ENCODE results near the gene EIF3I. TPM values are rescaled to one million over a fixed set of nuclear protein-coding genes. Genes with fewer than 3 reads are reported as not detected.

The EIF3I gene
- total RNA-seq, 1 donor from 2014 or later, result 104 TPM

- ATAC-seq (no peak), DNase-seq (no peak)
- intact Hi-C loops (cut with micrococcal nuclease), result no loop called here
Observed at GRCh38 chr1:32223683-32224082, 1.5 kb downstream of the EIF3I start.

DNA sequence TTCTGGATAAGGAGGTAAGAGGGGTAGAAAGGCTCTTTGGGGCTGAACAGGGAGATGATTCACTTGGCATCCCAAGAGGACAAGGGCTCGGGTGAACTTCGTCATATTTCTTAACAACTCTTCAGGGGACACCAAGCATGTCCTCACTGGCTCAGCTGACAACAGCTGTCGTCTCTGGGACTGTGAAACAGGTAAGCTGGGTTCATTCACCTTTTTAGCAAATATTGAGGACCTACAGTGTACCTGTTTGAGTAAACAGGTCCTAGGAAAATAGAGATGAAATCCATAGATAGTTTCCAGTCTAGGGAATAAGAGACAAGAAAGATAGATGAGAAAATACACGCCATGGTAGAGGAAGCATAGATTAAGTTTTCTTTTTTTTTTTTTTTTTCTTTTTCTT lies 2.1 kb downstream of the EIF3I start:
- no peak for ATAC-seq
- intact Hi-C loops (cut with micrococcal nuclease), result no loop called here
- no peak for DNase-seq

- DNase-seq (no peak), ATAC-seq (no peak)
- intact Hi-C loops (cut with micrococcal nuclease), result no loop called here
Observed at GRCh38 chr1:32228771-32229170, 6.6 kb downstream of the EIF3I start.

- intact Hi-C loops (cut with micrococcal nuclease), result no loop called here
- ATAC-seq, result no peak
Observed at GRCh38 chr1:32231843-32232432, 9.7 kb downstream of the EIF3I start.

GRCh38 chr1:32232558-32233304 lies 10.5 kb downstream of the EIF3I start:
- no peak for ATAC-seq
- intact Hi-C loops (cut with micrococcal nuclease), result no loop called here
- no peak for DNase-seq

More at GRCh38 chr1:32231843-32232432, 9.7 kb downstream of the EIF3I start:
- no peak for DNase-seq

DNA sequence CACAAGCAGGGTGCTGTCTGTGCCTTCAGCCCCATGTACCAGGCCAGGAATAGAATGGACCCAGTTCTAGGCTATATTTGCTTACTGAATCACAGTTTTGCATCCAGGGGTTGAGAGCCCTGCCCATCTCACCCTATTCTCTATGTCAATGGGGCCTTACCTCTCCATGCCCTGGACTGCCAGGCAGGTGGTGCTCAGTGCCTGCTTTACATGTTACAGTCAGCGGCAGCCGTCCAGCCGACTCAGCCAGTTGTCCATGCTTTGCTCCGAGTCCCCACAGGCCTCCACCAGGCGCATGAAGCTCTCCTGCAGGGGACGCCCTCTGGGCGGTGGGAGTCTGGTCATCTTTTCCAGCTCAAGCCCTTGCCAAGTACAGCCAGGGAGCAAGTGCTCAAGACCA lies 12.6 kb downstream of the EIF3I start:
- intact Hi-C loops (cut with micrococcal nuclease), result no loop called here
- no peak for DNase-seq
- ATAC-seq, result no peak

DNA sequence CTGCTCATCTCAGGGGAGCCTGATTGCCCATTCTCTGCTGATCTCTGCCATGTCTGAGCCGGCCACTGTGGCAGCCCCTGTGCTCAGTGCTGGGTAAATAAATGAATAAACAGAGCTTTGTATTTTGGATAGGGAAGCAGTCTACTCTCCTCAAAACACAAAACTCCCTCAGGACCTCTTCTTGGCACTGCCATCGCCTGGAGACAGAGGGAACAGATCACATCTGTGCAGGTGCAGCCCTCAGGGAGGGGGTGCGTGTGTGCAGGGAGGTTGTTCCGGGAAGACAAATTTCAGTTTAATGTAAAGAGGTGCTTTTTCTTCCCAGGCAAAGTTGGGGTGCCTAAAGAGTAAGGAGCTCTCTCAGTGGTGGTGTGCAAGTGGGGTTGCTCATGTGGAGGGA lies 17.1 kb downstream of the EIF3I start:
- ATAC-seq, result no peak
- intact Hi-C loops (cut with micrococcal nuclease), result no loop called here
- DNase-seq, result no peak

GRCh38 chr1:32239790-32240139 lies 17.6 kb downstream of the EIF3I start:
- ATAC-seq (no peak), DNase-seq (peak; percentile 41)
- intact Hi-C loops (cut with micrococcal nuclease), result no loop called here

GRCh38 chr1:32240140-32240951 lies 18.1 kb downstream of the EIF3I start:
- ATAC-seq (peak; percentile 88), DNase-seq (peak; percentile 83)
- intact Hi-C loops (cut with micrococcal nuclease), result no loop called here

DNA sequence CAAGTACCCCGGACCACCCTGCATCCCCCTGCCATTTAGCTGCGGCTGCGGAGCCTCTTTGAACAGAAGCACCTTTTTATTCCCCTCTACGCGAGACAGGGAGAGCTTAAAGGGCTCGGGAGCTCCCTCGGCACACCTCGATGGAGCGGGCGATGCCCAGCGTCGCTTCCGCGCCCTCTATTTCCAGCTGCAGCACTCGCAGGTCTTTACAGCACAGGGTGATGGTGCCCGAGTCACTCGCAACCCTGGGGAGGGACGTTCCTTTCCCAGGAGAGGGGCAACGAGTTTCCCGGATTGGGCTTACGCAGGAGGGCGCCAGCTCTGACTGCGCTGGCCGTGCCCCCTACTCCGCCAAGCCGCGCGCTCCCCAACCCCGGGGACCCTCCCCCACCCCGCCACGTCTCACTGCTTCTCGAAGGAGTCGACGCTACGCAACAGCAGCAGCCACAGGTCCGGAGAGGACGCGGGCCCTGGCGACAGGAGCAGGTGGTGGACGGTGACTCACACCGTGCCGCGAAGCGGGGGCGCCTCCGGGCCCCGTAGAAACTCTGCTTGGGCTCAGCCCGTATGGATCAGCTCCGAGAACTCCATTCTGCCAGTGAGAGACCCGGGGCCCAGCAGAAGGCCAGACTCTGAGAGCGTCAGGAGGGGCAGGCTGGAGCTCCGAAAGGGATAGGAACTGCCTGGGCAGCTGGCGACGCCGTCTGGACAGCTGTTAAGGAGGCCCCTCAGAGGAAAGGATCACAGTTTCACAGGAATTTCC lies 19.0 kb downstream of the EIF3I start:
- DNase-seq (peak; percentile 77), ATAC-seq (peak; percentile 78)
- intact Hi-C loops (cut with micrococcal nuclease), result no loop called here

DNA sequence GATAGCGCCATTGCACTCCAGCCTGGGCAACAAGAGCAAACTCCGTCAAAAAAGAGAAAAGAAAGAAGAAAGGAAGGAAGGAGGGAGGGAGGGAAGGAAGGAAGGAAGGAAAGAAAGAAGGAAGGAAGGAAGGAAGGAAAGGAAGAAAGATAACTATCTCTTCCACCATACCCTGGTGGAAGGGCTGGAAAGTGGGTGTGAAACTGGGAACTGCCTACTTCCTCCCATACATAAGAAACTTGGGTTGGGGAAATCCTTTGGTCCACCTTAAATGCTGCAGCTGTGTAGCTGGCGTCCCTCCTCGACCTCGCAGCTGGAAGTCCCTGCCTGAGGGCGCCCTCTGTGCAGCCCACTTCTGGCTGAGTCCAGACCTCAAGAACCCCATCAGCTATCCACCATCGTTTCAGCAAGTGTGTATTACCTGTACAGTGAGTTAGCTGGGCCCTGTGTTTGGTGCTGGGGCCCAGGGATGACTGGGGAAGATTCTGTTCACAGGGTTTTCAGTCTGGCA lies 20.2 kb downstream of the EIF3I start:
- DNase-seq, result peak; percentile 71
- peak; percentile 32 for ATAC-seq
- intact Hi-C loops (cut with micrococcal nuclease), result no loop called here

GRCh38 chr1:32246888-32247273 lies 24.7 kb downstream of the EIF3I start, which contains the start of gene FAM167B:
FAM167B (plus strand) TSS chr1:32247222; CDS start chr1:32247422, 200 bp downstream.
- intact Hi-C loops (cut with micrococcal nuclease), result no loop called here
- DNase-seq (peak; percentile 58), ATAC-seq (peak; percentile 62)

GRCh38 chr1:32247452-32247851 lies 25.2 kb downstream of the EIF3I start:
- peak; percentile 8 for ATAC-seq
- DNase-seq, result peak; percentile 48
- intact Hi-C loops (cut with micrococcal nuclease), result no loop called here

DNA sequence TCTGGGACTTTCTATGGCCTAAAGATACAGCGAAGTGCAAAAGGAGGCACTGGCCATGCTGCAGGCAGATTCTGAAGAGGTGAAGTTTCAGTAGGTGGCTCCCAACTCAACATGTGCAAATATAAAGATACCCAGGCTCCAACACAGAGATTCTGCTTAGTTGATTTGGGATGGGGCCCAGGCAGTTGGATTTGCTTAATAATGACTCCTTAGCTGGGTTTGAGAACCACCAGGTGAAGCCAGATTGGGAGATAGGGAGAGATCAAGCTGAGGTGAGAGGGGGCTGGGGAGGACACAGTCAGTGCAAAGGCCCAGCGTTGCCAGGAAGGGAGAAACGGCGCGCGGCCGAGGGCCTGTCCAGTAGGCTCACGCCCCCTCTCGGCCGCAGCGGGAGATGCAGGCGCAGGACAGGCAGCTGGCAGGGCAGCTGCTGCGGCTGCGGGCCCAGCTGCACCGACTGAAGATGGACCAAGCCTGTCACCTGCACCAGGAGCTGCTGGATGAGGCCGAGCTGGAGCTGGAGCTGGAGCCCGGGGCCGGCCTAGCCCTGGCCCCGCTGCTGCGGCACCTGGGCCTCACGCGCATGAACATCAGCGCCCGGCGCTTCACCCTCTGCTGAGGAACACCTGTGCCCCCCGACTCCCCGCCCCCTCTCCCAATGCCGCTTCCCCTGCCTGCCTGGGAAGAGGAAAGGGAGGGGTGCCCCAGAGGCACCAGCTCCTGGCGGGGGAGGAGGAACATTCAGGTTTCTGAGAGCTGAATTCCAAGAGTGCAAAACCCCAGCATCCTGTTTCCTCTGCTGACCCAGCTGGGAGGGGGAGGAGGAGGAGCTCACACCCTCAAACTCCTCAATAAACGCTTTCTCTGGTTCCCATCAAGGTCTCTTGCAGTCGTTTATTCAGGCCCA lies 26.0 kb downstream of the EIF3I start:
- intact Hi-C loops (cut with micrococcal nuclease), result no loop called here
- ATAC-seq, result peak; percentile 74

DNA sequence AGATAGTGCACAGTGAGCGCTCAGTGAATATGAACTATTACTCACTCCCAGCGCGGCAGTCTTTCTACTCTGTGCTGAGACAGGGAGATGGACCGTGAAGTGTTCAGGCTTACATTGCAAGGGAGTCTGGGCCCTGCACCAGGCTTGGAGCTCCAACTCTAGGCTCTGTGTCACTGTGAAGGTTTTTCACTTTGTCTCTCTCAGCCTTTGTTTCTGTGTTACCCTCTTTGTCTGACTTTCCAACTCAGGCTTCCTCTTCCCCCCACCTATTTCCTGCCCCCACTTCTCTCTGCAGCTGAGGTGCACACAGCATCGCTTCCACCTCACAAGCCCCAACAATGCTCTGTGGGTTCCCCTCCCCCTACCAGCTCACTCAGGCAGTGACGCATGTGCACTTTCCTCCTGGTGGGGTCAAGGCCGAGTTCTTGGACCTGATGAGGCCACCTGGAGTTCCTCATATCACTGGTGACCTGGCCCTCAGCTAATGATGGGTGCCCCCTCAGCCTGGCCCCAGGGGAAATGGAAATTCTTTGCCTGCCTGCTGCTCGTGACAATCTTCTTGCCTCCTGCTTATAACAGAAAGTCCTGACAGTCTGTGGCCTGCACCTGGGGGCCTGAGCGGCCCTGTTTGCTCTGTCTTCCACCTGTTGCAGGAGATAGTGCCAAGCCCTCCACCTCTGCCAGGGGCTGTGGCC lies 27.8 kb downstream of the EIF3I start:
- peak; percentile 34 for ATAC-seq
- DNase-seq, result no peak
- intact Hi-C loops (cut with micrococcal nuclease), result no loop called here

More for the DNA sequence above, 26.0 kb downstream of the EIF3I start:
- DNase-seq, result peak; percentile 92

DNA sequence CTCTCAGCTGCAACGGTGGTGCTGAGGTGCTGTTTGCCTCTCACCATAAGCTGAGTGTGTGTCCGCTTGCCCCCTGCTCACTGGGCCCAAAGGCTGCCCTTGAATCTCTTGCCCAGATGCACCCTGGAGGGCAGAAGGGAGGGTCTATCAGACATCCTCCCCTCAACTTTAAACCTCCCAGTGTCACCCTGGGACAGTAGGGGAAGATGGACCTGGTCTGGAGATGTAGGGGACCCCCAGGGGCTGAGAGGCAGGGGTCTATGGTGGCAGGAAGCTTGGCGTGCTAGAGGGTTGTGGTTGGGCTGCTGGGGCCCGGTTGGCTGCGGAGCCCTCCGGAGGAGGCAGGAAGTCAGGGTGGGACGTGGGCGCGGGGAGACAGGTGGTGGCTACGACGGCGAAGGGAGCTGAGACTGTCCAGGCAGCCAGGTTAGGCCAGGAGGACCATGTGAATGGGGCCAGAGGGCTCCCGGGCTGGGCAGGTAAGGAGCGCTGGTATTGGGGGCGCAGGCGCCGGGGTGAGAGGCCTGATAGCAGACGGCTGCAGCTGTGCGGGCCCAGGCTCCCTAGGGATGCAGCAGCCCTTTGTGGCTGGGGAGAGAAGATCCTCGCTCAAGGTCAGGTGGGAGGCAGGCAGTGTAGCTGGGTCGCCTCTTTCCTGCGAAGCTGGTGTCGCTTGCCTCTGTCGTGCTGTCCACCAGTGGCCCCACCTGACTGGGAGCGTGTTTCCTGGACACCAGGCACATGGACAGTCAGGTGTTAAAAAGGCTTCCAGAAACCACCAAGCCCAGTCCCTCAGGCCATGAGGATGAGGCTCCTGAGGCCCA lies 28.9 kb downstream of the EIF3I start, which contains the start of gene LCK:
Gene LCK, plus strand, starts transcription at position 373 of the 824 bp plus-strand sequence. CDS start 23,065 bp downstream, outside the sequence.
- ATAC-seq, result no peak

More for the DNA sequence above, 28.9 kb downstream of the EIF3I start, which contains the start of gene LCK:
- intact Hi-C loops (cut with micrococcal nuclease), result no loop called here
- no peak for DNase-seq

All from left ventricle myocardium superior (tissue), 1 donor.